ENCODE measurements around the gene NCR2. TPM values are rescaled to one million over a fixed set of nuclear protein-coding genes. Genes with fewer than 3 reads are reported as not detected.
A peak's percentile ranks its signal among the peaks of the same experiment; 100 is the strongest.

The NCR2 gene
- total RNA-seq, 2 donors from 2014 or later, result not detected

- no peaks in the 10 kb centered on the region for H3K4me1 ChIP-seq (ENCODE audit: control insufficient read depth, insufficient read depth, low read length)
- H3K9me3 Mint-ChIP-seq, result no peaks in the 10 kb centered on the region
- H3K27ac ChIP-seq (ENCODE audit: low read depth, low read length), result no peak overlapping the region
- 1% methylated on average over 46 to 65 of the region's 65 CpGs for WGBS, 2 experiments (ENCODE audit: insufficient coverage in 1 of 2, insufficient read length in 1 of 2)
- H3K27ac Mint-ChIP-seq, result no peak overlapping the region
- peak; percentile 88 for DNase-seq
- peaks cover 100% of the 10 kb centered on the region for H3K27me3 ChIP-seq (ENCODE audit: control insufficient read depth, insufficient read depth, low read length, poor library complexity, severe bottlenecking)
- no peaks in the 10 kb centered on the region for H3K36me3 Mint-ChIP-seq (ENCODE audit: low read depth)
- TF ChIP-seq CTCF (conservative IDR thresholded peaks at IDR 0.05), result no peak
- no peaks in the 10 kb centered on the region for H3K9me3 ChIP-seq (ENCODE audit: control insufficient read depth, low read length)
- peak overlapping the region; percentile 49 for H3K4me3 ChIP-seq (ENCODE audit: low read length)
- H3K27me3 Mint-ChIP-seq (ENCODE audit: insufficient read depth), result peaks cover 98% of the 10 kb centered on the region
- no peaks in the 10 kb centered on the region for H3K36me3 ChIP-seq (ENCODE audit: control insufficient read depth, insufficient read depth, low read length)
- peak overlapping the region; percentile 45 for H3K4me3 Mint-ChIP-seq
- H3K9ac ChIP-seq (ENCODE audit: extremely low read depth, low read length, poor library complexity, severe bottlenecking), result no peak overlapping the region
- peaks cover 36% of the 10 kb centered on the region for H3K4me1 Mint-ChIP-seq
Measured at GRCh38 chr6:41373919-41374617, 38.7 kb downstream of the NCR2 start.

- peak overlapping the region; percentile 45 for H3K4me3 Mint-ChIP-seq
- no peak overlapping the region for H3K27ac Mint-ChIP-seq
- H3K9me3 ChIP-seq (ENCODE audit: control insufficient read depth, low read length), result no peaks in the 10 kb centered on the region
- no peaks in the 10 kb centered on the region for H3K9me3 Mint-ChIP-seq
- H3K9ac ChIP-seq (ENCODE audit: extremely low read depth, low read length, poor library complexity, severe bottlenecking), result no peak overlapping the region
- no peaks in the 10 kb centered on the region for H3K36me3 ChIP-seq (ENCODE audit: control insufficient read depth, insufficient read depth, low read length)
- H3K27ac ChIP-seq (ENCODE audit: low read depth, low read length), result no peak overlapping the region
- DNase-seq, result peak; percentile 68
- 2% methylated on average over 22 to 46 of the region's 46 CpGs for WGBS, 2 experiments (ENCODE audit: insufficient coverage in 1 of 2, insufficient read length in 1 of 2)
- H3K4me1 ChIP-seq (ENCODE audit: control insufficient read depth, insufficient read depth, low read length), result no peaks in the 10 kb centered on the region
- H3K4me3 ChIP-seq (ENCODE audit: low read length), result peak overlapping the region; percentile 35
- peaks cover 98% of the 10 kb centered on the region for H3K27me3 Mint-ChIP-seq (ENCODE audit: insufficient read depth)
- H3K27me3 ChIP-seq (ENCODE audit: control insufficient read depth, insufficient read depth, low read length, poor library complexity, severe bottlenecking), result peaks cover 100% of the 10 kb centered on the region
- no peak for TF ChIP-seq CTCF (conservative IDR thresholded peaks at IDR 0.05)
- H3K36me3 Mint-ChIP-seq (ENCODE audit: low read depth), result no peaks in the 10 kb centered on the region
- peaks cover 35% of the 10 kb centered on the region for H3K4me1 Mint-ChIP-seq
Measured at GRCh38 chr6:41374618-41375590, 39.5 kb downstream of the NCR2 start.

- Mint-ChIP-seq H3K27ac (no peak overlapping the region), H3K4me1 (peaks cover 35% of the 10 kb centered on the region), H3K27me3 (ENCODE audit: insufficient read depth) (peaks cover 97% of the 10 kb centered on the region), H3K9me3 (no peaks in the 10 kb centered on the region), H3K36me3 (ENCODE audit: low read depth) (no peaks in the 10 kb centered on the region), H3K4me3 (peak overlapping the region; percentile 45)
- Histone ChIP-seq H3K4me3 (ENCODE audit: low read length) (no peak overlapping the region), H3K9ac (ENCODE audit: extremely low read depth, low read length, poor library complexity, severe bottlenecking) (no peak overlapping the region), H3K9me3 (ENCODE audit: control insufficient read depth, low read length) (no peaks in the 10 kb centered on the region), H3K36me3 (ENCODE audit: control insufficient read depth, insufficient read depth, low read length) (no peaks in the 10 kb centered on the region), H3K4me1 (ENCODE audit: control insufficient read depth, insufficient read depth, low read length) (no peaks in the 10 kb centered on the region), H3K27ac (ENCODE audit: low read depth, low read length) (no peak overlapping the region), H3K27me3 (ENCODE audit: control insufficient read depth, insufficient read depth, low read length, poor library complexity, severe bottlenecking) (peaks cover 100% of the 10 kb centered on the region)
- WGBS, 2 experiments (ENCODE audit: insufficient coverage in 1 of 2, insufficient read length in 1 of 2), result 3% methylated on average over 11 to 30 of the region's 30 CpGs
- peak; percentile 26 for TF ChIP-seq CTCF (conservative IDR thresholded peaks at IDR 0.05)
- peak; percentile 64 for DNase-seq
Measured at GRCh38 chr6:41375598-41376151, 40.3 kb downstream of the NCR2 start.
